ENCODE measurements around the gene LAMA2.

GRCh38 chr6:129515004-129515403 is 632.1 kb downstream of the LAMA2 start:
- TF ChIP-seq CTCF (conservative IDR thresholded peaks at IDR 0.05; ENCODE audit: low read length) (no peak), EZH2phosphoT487 (IDR thresholded peaks at IDR 0.05; ENCODE audit: borderline replicate concordance) (no peak)
